OCI-LY7 (cell line): ENCODE measurements around the gene TSPAN12. TPM values are rescaled to one million over a fixed set of nuclear protein-coding genes. Genes with fewer than 3 reads are reported as not detected.

Source experiments
- BruUV-seq: library from RNA; stranded (reverse); fragments of 400-500 nt; replicated peaks from 2 replicates; lab custom pipeline; 2021; lab: Mats Ljungman, UMichigan
- CTCF ChIA-PET: fragments of 300-600 bp; sonication (Branson Sonifier 250); formaldehyde crosslinking; loops from one replicate; lab custom pipeline; 2022; ENCODE audit warnings: antibody characterized with exemption; ENCODE audit not compliant: unreplicated experiment; lab: Charles Lee
- POLR2A ChIA-PET: fragments of 300-600 bp; sonication (Branson Sonifier 250); formaldehyde crosslinking; loops from one replicate; lab custom pipeline; 2022; ENCODE audit warnings: antibody characterized with exemption; lab: Charles Lee
- DNase-seq: peaks from one replicate; pipeline ENCODE4 v3.0.0-alpha.2; 2015; ENCODE audit warnings: low spot score
- H2AFZ ChIP-seq: fragments of 200-600 bp; sonication (generic), shearing (Covaris generic); 2 replicates; pipeline ENCODE4 v1.6.1; 2014; ENCODE audit warnings: mild to moderate bottlenecking, antibody characterized with exemption, low read length, moderate library complexity
- H3K27ac ChIP-seq: fragments of 200-600 bp; sonication (generic); 2 replicates; pipeline ENCODE4 v1.5.1; 2014; ENCODE audit warnings: mixed run types, low read depth, mild to moderate bottlenecking, moderate library complexity, low read length, inconsistent platforms; ENCODE audit not compliant: poor library complexity, severe bottlenecking
- H3K36me3 ChIP-seq: fragments of 200-600 bp; sonication (generic); 2 replicates; pipeline ENCODE4 v1.6.1; 2014; ENCODE audit warnings: mild to moderate bottlenecking, antibody characterized with exemption, low read length, moderate library complexity, mixed read lengths; ENCODE audit not compliant: insufficient read depth
- H3K4me1 ChIP-seq: fragments of 200-600 bp; sonication (generic); 2 replicates; pipeline ENCODE4 v1.5.1; 2014; ENCODE audit warnings: mild to moderate bottlenecking, low read length; ENCODE audit not compliant: insufficient read depth, poor library complexity, severe bottlenecking
- H3K4me2 ChIP-seq: fragments of 200-600 bp; sonication (generic); 2 replicates; pipeline ENCODE4 v1.6.1; 2014; ENCODE audit warnings: mild to moderate bottlenecking, low read length
- H3K4me3 ChIP-seq: fragments of 200-600 bp; sonication (generic); 2 replicates; pipeline ENCODE4 v1.5.1; 2014; ENCODE audit warnings: mild to moderate bottlenecking, low read depth, low read length; ENCODE audit not compliant: poor library complexity, severe bottlenecking
- H3K79me2 ChIP-seq: fragments of 200-600 bp; sonication (generic); 2 replicates; pipeline ENCODE4 v1.6.1; 2016; ENCODE audit warnings: low read depth, mild to moderate bottlenecking, low read length, moderate library complexity, mixed read lengths; ENCODE audit not compliant: insufficient read depth
- H3K9me2 ChIP-seq: fragments of 200-600 bp; sonication (generic); 2 replicates; pipeline ENCODE4 v1.6.1; 2016; ENCODE audit warnings: mild to moderate bottlenecking, low read length, mixed read lengths; ENCODE audit not compliant: insufficient read depth
- H3K9me3 ChIP-seq: fragments of 200-600 bp; sonication (generic); 2 replicates; pipeline ENCODE4 v1.6.1; 2014; ENCODE audit warnings: mild to moderate bottlenecking, mixed run types, low read length, mixed read lengths
- H4K20me1 ChIP-seq: fragments of 200-600 bp; sonication (generic); 2 replicates; pipeline ENCODE4 v1.6.1; 2014; ENCODE audit warnings: mild to moderate bottlenecking, antibody characterized with exemption, low read length, moderate library complexity, mixed read lengths; ENCODE audit not compliant: insufficient read depth
- EZH2phosphoT487 ChIP-seq: fragments of 200-600 bp; sonication (generic); IDR thresholded peaks from 2 replicates; pipeline ENCODE4 v1.6.1; 2018; ENCODE audit warnings: low read depth, borderline replicate concordance, mild to moderate bottlenecking, mixed run types, antibody characterized with exemption, low read length, moderate library complexity, mixed read lengths
- intact Hi-C: fragments of 100-400 bp; cut with micrococcal nuclease; formaldehyde crosslinking; loops from one replicate; pipeline ENCODE4 v1.10.0; 2022; ENCODE audit not compliant: unreplicated experiment
- total RNA-seq, 2 experiments: library from RNA; depleted of rRNA in 1 of 2; stranded (reverse); fragments of >200 nt in 1 of 2; shearing (Covaris generic) in 1 of 2; gene quantifications; 2 replicates each; pipeline ENCODE4 v1.2.3, GENCODE V29; 2014 to 2022
- TF ChIP-seq, protein P1 (sequence below): fragments of 200-600 bp; sonication (generic); conservative IDR thresholded peaks from 2 replicates; pipeline ENCODE4 v1.5.1; 2014; ENCODE audit warnings: mild to moderate bottlenecking, antibody characterized with exemption, low read length, moderate library complexity, mixed read lengths

The TSPAN12 gene
- total RNA-seq, 2 experiments from 2014 or later: not detected

DNA sequence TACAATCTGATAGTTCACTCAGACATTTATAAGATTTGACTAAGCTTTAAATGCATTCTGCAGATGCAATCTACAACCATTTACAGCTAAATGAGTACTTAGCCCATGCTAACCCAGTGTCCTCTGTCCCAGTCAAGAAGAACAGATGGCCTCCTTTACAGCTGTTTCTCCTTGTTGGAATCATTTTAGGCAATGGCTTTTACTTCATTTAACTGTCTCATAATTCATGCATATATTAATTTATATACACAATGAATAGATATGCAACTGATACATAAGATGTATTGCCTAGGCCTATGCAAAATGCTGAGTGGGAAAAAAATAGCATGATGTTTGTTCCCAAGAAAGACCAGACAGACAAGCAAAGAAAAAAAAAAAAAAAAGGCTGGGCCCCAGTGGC, 82.2 kb downstream of the TSPAN12 start:
- Histone ChIP-seq H4K20me1 (no peaks in the 10 kb centered on the region), H3K4me1 (no peaks in the 10 kb centered on the region), H3K9me3 (no peaks in the 10 kb centered on the region), H2AFZ (no peak overlapping the region), H3K27ac (no peak overlapping the region), H3K4me3 (no peak overlapping the region), H3K9me2 (no peaks in the 10 kb centered on the region), H3K79me2 (no peaks in the 10 kb centered on the region), H3K36me3 (no peaks in the 10 kb centered on the region), H3K4me2 (no peak overlapping the region)
- TF ChIP-seq, protein P1, sequence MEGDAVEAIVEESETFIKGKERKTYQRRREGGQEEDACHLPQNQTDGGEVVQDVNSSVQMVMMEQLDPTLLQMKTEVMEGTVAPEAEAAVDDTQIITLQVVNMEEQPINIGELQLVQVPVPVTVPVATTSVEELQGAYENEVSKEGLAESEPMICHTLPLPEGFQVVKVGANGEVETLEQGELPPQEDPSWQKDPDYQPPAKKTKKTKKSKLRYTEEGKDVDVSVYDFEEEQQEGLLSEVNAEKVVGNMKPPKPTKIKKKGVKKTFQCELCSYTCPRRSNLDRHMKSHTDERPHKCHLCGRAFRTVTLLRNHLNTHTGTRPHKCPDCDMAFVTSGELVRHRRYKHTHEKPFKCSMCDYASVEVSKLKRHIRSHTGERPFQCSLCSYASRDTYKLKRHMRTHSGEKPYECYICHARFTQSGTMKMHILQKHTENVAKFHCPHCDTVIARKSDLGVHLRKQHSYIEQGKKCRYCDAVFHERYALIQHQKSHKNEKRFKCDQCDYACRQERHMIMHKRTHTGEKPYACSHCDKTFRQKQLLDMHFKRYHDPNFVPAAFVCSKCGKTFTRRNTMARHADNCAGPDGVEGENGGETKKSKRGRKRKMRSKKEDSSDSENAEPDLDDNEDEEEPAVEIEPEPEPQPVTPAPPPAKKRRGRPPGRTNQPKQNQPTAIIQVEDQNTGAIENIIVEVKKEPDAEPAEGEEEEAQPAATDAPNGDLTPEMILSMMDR: no peak
- no peak for TF ChIP-seq EZH2phosphoT487
- BruUV-seq: no TSS peak
- POLR2A ChIA-PET: interaction anchor here (0.7 kb wide), 1 partner anchor 8 kb away, joined by 3 read pairs; no protein-coding TSS in a partner anchor
- CTCF ChIA-PET: no interaction called here
- intact Hi-C loops: no loop called here
- no peak for DNase-seq

- no peak for DNase-seq
- no peak overlapping the region for H3K4me2 ChIP-seq
- H3K36me3 ChIP-seq: no peaks in the 10 kb centered on the region
- TF ChIP-seq, protein P1: no peak
- no peak for TF ChIP-seq EZH2phosphoT487
- POLR2A ChIA-PET: no interaction called here
- CTCF ChIA-PET: no interaction called here
- no peak overlapping the region for H2AFZ ChIP-seq
- H3K9me3 ChIP-seq: no peaks in the 10 kb centered on the region
- no peaks in the 10 kb centered on the region for H3K4me1 ChIP-seq
- no TSS peak for BruUV-seq
- no peaks in the 10 kb centered on the region for H4K20me1 ChIP-seq
- no peak overlapping the region for H3K27ac ChIP-seq
- intact Hi-C loops: no loop called here
- H3K9me2 ChIP-seq: no peaks in the 10 kb centered on the region
- no peaks in the 10 kb centered on the region for H3K79me2 ChIP-seq
- no peak overlapping the region for H3K4me3 ChIP-seq
Measured at GRCh38 chr7:120774481-120774880, 83.5 kb downstream of the TSPAN12 start.

GRCh38 chr7:120770206-120770605, 87.7 kb downstream of the TSPAN12 start:
- Histone ChIP-seq H3K9me2 (no peaks in the 10 kb centered on the region), H3K4me2 (no peak overlapping the region), H3K79me2 (no peaks in the 10 kb centered on the region), H3K9me3 (no peaks in the 10 kb centered on the region), H3K4me3 (no peak overlapping the region), H4K20me1 (no peaks in the 10 kb centered on the region), H3K27ac (no peak overlapping the region), H3K4me1 (no peaks in the 10 kb centered on the region), H2AFZ (no peak overlapping the region), H3K36me3 (no peaks in the 10 kb centered on the region)
- intact Hi-C loops: no loop called here
- POLR2A ChIA-PET: no interaction called here
- no TSS peak for BruUV-seq
- no peak for DNase-seq
- TF ChIP-seq, protein P1: no peak
- no peak for TF ChIP-seq EZH2phosphoT487
- CTCF ChIA-PET: no interaction called here
